ENCODE results near the gene EBF3. TPM values are rescaled to one million over a fixed set of nuclear protein-coding genes. Genes with fewer than 3 reads are reported as not detected.

The EBF3 gene
- total RNA-seq, 1 donor from 2014 or later, result 0.15 TPM

GRCh38 chr10:129833468-129833950, 130.6 kb downstream of the EBF3 start:
- H3K36me3 Mint-ChIP-seq, result no peaks in the 10 kb centered on the region
- no peak overlapping the region for H3K4me3 Mint-ChIP-seq
- Histone ChIP-seq H3K27ac (no peak overlapping the region), H3K79me2 (ENCODE audit: low read depth) (no peaks in the 10 kb centered on the region), H3K4me3 (no peak overlapping the region), H3K9ac (no peak overlapping the region), H3K4me1 (peaks cover 13% of the 10 kb centered on the region), H3K27me3 (no peaks in the 10 kb centered on the region), H3F3A (ENCODE audit: low read depth) (no peaks in the 10 kb centered on the region), H4K20me1 (ENCODE audit: low read depth) (no peaks in the 10 kb centered on the region), H3K36me3 (no peaks in the 10 kb centered on the region), H3K9me3 (ENCODE audit: low read depth) (no peaks in the 10 kb centered on the region), H3K4me2 (no peak overlapping the region), H2AFZ (replicated peaks) (peak overlapping the region; percentile 21)
- TF ChIP-seq CTCF (IDR thresholded peaks at IDR 0.05) (no peak), EZH2phosphoT487 (IDR thresholded peaks at IDR 0.05) (no peak), EZH2 (IDR thresholded peaks at IDR 0.05) (no peak)
- H3K9me3 Mint-ChIP-seq, result no peaks in the 10 kb centered on the region
- H3K27me3 Mint-ChIP-seq (ENCODE audit: insufficient read depth, low read depth), result peaks cover 3% of the 10 kb centered on the region
- no peak for DNase-seq (ENCODE audit: low spot score)
- peaks cover 19% of the 10 kb centered on the region for H3K4me1 Mint-ChIP-seq
- H3K27ac Mint-ChIP-seq, result peak overlapping the region; percentile 50

- H3K27ac Mint-ChIP-seq, result peak overlapping the region; percentile 50
- H2AFZ ChIP-seq (replicated peaks), result peak overlapping the region; percentile 21
- no peaks in the 10 kb centered on the region for H3K9me3 Mint-ChIP-seq
- H3K4me3 Mint-ChIP-seq, result no peak overlapping the region
- H3K79me2 ChIP-seq (ENCODE audit: low read depth), result no peaks in the 10 kb centered on the region
- H3K4me1 ChIP-seq, result peaks cover 13% of the 10 kb centered on the region
- H3K27me3 Mint-ChIP-seq (ENCODE audit: insufficient read depth, low read depth), result peaks cover 3% of the 10 kb centered on the region
- H3K27ac ChIP-seq, result no peak overlapping the region
- H3K36me3 Mint-ChIP-seq, result no peaks in the 10 kb centered on the region
- no peak for DNase-seq (ENCODE audit: low spot score)
- H3K27me3 ChIP-seq, result no peaks in the 10 kb centered on the region
- no peaks in the 10 kb centered on the region for H3K9me3 ChIP-seq (ENCODE audit: low read depth)
- H3K4me3 ChIP-seq, result no peak overlapping the region
- no peaks in the 10 kb centered on the region for H3K36me3 ChIP-seq
- TF ChIP-seq CTCF (IDR thresholded peaks at IDR 0.05), result no peak
- TF ChIP-seq EZH2phosphoT487 (IDR thresholded peaks at IDR 0.05), result no peak
- TF ChIP-seq EZH2 (IDR thresholded peaks at IDR 0.05), result no peak
- H3K9ac ChIP-seq, result no peak overlapping the region
- H3F3A ChIP-seq (ENCODE audit: low read depth), result no peaks in the 10 kb centered on the region
- no peaks in the 10 kb centered on the region for H4K20me1 ChIP-seq (ENCODE audit: low read depth)
- no peak overlapping the region for H3K4me2 ChIP-seq
- peaks cover 19% of the 10 kb centered on the region for H3K4me1 Mint-ChIP-seq
Observed at GRCh38 chr10:129832573-129833467, 131.3 kb downstream of the EBF3 start.

- DNase-seq (ENCODE audit: low spot score), result no peak
- H3K4me1 Mint-ChIP-seq, result peaks cover 19% of the 10 kb centered on the region
Observed at GRCh38 chr10:129831150-129831549, 132.9 kb downstream of the EBF3 start.

More at GRCh38 chr10:129831150-129831549, 132.9 kb downstream of the EBF3 start:
- H3K27me3 ChIP-seq, result no peaks in the 10 kb centered on the region
- no peak overlapping the region for H3K27ac Mint-ChIP-seq
- H3F3A ChIP-seq (ENCODE audit: low read depth), result no peaks in the 10 kb centered on the region
- H3K4me3 Mint-ChIP-seq, result no peak overlapping the region
- H4K20me1 ChIP-seq (ENCODE audit: low read depth), result no peaks in the 10 kb centered on the region
- H3K9me3 ChIP-seq (ENCODE audit: low read depth), result no peaks in the 10 kb centered on the region
- H3K36me3 ChIP-seq, result no peaks in the 10 kb centered on the region
- peaks cover 3% of the 10 kb centered on the region for H3K27me3 Mint-ChIP-seq (ENCODE audit: insufficient read depth, low read depth)
- H3K4me2 ChIP-seq, result no peak overlapping the region
- no peak overlapping the region for H3K27ac ChIP-seq
- H3K9me3 Mint-ChIP-seq, result no peaks in the 10 kb centered on the region
- no peaks in the 10 kb centered on the region for H3K79me2 ChIP-seq (ENCODE audit: low read depth)
- no peak overlapping the region for H2AFZ ChIP-seq (replicated peaks)
- TF ChIP-seq EZH2phosphoT487 (IDR thresholded peaks at IDR 0.05) (no peak), CTCF (IDR thresholded peaks at IDR 0.05) (no peak), EZH2 (IDR thresholded peaks at IDR 0.05) (no peak)
- H3K36me3 Mint-ChIP-seq, result no peaks in the 10 kb centered on the region
- no peak overlapping the region for H3K9ac ChIP-seq
- H3K4me3 ChIP-seq, result no peak overlapping the region
- H3K4me1 ChIP-seq, result peaks cover 13% of the 10 kb centered on the region
